Small intestine (tissue), 7 donors: ENCODE measurements around the gene B3GALT5. TPM values are rescaled to one million over a fixed set of nuclear protein-coding genes. Genes with fewer than 3 reads are reported as not detected.
A peak's percentile ranks its signal among the peaks of the same experiment; 100 is the strongest.

Experiments
- DNase-seq, 2 donors: peaks; one replicate each; pipeline versions ENCODE4 v3.0.0 to v3.0.0-alpha.2; 2013
- FAIRE-seq: peaks from 2 replicates; lab custom pipeline; 2012; peaks lifted over from hg19 to GRCh38; lab: Jason Lieb, UNC
- H3K27ac ChIP-seq, 3 donors: one replicate each; pipeline ENCODE4 v1.5.1; 2013; ENCODE audit warnings: low read length in 2 of 3, mild to moderate bottlenecking in 2 of 3, control low read depth in 1 of 3, inconsistent platforms in 1 of 3, low read depth in 1 of 3, moderate library complexity in 1 of 3
- H3K27me3 ChIP-seq, 3 donors: one replicate each; pipeline ENCODE4 v1.6.1; 2013; ENCODE audit warnings: low read length in 3 of 3, inconsistent platforms in 1 of 3; ENCODE audit not compliant: control insufficient read depth in 3 of 3, insufficient read depth in 3 of 3
- H3K36me3 ChIP-seq, 3 donors: one replicate each; pipeline ENCODE4 v1.6.1; 2013; ENCODE audit warnings: low read length in 3 of 3, inconsistent platforms in 1 of 3, low read depth in 1 of 3, mild to moderate bottlenecking in 1 of 3, moderate library complexity in 1 of 3; ENCODE audit not compliant: control insufficient read depth in 3 of 3, insufficient read depth in 2 of 3
- H3K4me1 ChIP-seq, 3 donors: one replicate each; pipeline ENCODE4 v1.6.1; 2013; ENCODE audit warnings: low read length in 2 of 3, inconsistent platforms in 1 of 3, low read depth in 1 of 3, mild to moderate bottlenecking in 1 of 3, moderate library complexity in 1 of 3; ENCODE audit not compliant: control insufficient read depth in 3 of 3, insufficient read depth in 2 of 3
- H3K4me3 ChIP-seq, 3 donors: one replicate each; pipeline ENCODE4 v1.5.1; 2013; ENCODE audit warnings: low read length in 3 of 3, control low read depth in 1 of 3, inconsistent platforms in 1 of 3, low read depth in 1 of 3, mild to moderate bottlenecking in 1 of 3, moderate library complexity in 1 of 3
- H3K9me3 ChIP-seq, 2 donors: one replicate each; pipeline ENCODE4 v1.6.1; 2013; ENCODE audit warnings: low read depth in 1 of 2, low read length in 1 of 2; ENCODE audit not compliant: control insufficient read depth in 2 of 2, insufficient read depth in 1 of 2
- WGBS, 3 donors: extraction: QIAGEN DNeasy Blood & Tissue Kit; methylation state at CpG; one replicate each; pipeline ENCODE4 v1.1.7; 2013; 5-methylcytosine and 5-hydroxymethylcytosine counted together
- polyA plus RNA-seq, 4 donors: library from polyadenylated mRNA; stranded (reverse) in 3 of 4; unstranded in 1 of 4; fragments of 200-250 nt in 3 of 4; fragments of 120-200 nt in 1 of 4; gene quantifications; one replicate each; pipeline versions ENCODE4 v1.2.1 to v1.2.3, GENCODE V29; 2013
- donor health status: healthy with polysubstance abuse.
- donor health status: control.
- donor health status: control.
- donor health status: Bipolar disorder and iron deficiency.
- donor health status: healthy.

The B3GALT5 gene
- polyA plus RNA-seq, 4 donors: 7.6 to 19.5 (median 14.9) TPM

DNA sequence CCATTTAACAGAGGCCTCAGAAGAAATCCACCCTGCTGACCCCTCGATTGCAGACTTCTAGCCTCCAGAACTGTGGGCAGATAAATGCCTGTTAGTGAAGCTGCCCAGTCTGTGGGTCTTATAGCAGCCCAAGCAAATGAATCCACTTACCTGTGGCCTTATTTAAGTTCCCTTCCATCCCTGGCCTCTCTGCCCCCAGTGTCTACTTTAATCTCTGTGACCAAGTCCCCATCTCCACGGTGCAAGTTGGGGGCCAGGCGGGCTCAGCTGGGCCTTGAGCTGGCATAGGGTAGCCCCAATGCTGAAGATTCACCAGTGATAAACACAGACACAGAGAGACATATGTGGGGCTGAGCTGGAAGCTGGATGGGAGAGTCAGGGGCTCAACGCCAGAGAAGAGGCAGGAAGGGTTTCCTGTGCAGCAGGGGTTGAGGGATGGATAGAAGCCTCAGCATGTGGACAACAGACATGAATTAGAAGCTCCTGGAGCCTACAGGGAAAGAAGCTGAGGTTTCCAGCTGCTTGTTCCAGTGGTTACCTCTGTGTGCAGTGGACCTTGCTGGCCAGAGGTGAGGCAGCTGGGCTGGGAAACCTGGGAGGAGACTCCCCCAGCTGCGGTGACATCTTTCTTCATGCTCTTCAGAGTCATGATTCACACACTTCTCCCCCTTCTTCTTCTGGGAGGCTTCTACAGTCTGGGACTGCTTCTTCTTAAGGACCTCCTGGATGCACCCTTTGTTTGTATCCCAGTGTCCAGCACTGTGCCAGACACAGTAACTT lies 13.4 kb upstream of the B3GALT5 start:
- peaks cover 0 to 5% of the 10 kb centered on the region in 2 donors for H3K9me3 ChIP-seq
- H3K4me1 ChIP-seq: no peaks in the 10 kb centered on the region
- 83 to 90% (median 86%) methylated on average over 5 of the region's 5 CpGs for WGBS, 3 donors
- FAIRE-seq: no peak
- no peaks in the 10 kb centered on the region for H3K36me3 ChIP-seq
- H3K4me3 ChIP-seq: no peak overlapping the region
- H3K27me3 ChIP-seq: no peaks in the 10 kb centered on the region
- H3K27ac ChIP-seq: no peak overlapping the region
- DNase-seq: no peak

DNA sequence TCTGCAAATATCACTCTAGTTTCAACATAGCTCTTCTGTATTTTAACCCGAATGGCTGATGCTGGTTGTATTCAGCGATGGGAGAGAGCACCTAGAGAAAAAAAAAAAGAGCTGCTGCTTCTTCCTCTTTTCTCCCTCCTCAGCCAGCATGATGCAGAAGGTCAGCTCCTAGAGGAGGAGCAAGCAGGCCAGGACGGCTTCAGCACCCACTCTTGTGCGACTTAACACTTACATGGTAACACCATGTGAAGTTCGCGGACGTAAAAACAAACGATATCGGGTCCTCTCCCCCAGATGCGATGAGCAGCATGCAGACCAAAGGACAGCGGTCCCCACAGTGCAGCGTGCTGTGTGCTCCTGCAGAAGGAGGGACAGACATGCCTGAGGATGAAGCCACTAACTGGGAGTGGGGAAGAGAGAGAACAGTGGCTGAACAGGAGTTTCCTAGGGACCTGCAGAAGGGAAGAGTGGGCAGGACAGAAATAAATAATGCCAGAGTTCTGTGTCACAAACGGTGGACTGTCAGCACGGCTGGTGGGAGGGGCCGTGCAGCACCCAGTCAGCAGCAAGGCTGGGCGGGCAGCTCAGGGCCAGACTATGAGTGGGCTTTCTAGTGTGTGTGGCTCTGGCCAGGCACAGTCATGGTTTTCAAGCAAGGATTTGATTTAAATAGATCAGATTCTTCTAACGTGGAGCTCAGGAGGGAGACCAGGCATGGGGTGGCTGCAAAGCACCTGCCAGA lies 11.4 kb upstream of the B3GALT5 start:
- no peaks in the 10 kb centered on the region for H3K36me3 ChIP-seq
- no peaks in the 10 kb centered on the region for H3K4me1 ChIP-seq
- H3K4me3 ChIP-seq: no peak overlapping the region
- WGBS, 3 donors: 65 to 79% (median 73%) methylated on average over 17 of the region's 17 CpGs
- no peaks in the 10 kb centered on the region for H3K27me3 ChIP-seq
- no peak for FAIRE-seq
- no peak overlapping the region for H3K27ac ChIP-seq
- no peak for DNase-seq
- no peaks in the 10 kb centered on the region for H3K9me3 ChIP-seq

DNA sequence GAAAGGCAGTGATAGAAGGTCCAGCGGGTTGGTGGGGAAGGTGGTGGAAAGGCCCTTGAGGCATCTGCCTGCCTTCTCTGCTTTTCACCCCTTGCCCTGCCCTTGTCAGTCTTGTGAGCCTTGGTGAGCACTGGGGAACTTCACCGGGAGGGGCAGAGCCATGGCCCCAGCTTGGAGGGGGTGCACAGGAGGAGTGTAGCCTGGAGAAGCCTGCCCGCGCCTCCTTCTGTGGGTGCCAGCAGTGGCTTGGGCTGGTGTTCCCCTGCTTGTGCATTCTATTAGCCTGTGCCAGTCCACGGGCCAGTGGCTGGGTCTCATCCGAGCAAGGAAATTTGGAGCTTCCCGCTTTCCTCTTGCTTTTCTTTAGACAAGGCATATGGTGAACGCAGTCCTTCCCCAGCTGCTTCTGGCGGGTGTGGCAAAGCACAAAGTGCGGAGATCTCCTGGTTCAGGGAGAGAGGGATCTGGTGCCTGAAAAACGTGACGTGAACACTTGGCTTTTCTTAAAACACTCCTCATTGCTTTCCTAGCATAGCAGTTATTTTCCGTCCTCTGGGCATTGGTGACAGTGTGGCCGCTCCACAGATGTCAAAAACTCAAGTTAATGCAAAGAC lies 10.6 kb upstream of the B3GALT5 start:
- Histone ChIP-seq H3K4me1 (no peaks in the 10 kb centered on the region), H3K27me3 (no peaks in the 10 kb centered on the region), H3K27ac (no peak overlapping the region), H3K9me3 (no peaks in the 10 kb centered on the region), H3K36me3 (no peaks in the 10 kb centered on the region), H3K4me3 (no peak overlapping the region)
- DNase-seq (peak in 1 of 2 donors; percentile 72), FAIRE-seq (no peak)
- 46 to 74% (median 53%) methylated on average over 14 of the region's 14 CpGs for WGBS, 3 donors

DNA sequence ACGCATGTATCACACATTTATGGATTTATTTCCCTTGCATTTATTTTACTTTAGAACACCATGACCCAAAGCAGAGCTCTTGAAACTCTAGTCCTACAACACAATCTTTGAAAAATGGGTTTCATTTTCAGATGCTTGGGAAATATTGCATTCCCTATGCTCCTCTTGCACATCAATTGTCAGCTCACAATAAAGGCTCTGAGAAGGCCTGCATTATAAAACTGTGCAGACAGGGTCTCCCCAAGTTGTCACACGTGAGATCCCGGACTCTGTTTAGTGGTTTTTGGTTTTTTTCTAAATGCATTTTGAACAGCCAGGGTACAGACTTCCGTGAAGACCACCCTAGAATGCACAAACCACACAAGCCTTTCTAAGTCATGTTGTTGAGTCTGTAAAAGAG lies 9.9 kb upstream of the B3GALT5 start:
- no peaks in the 10 kb centered on the region for H3K36me3 ChIP-seq
- FAIRE-seq: no peak
- H3K27me3 ChIP-seq: no peaks in the 10 kb centered on the region
- no peaks in the 10 kb centered on the region for H3K9me3 ChIP-seq
- H3K4me1 ChIP-seq: no peaks in the 10 kb centered on the region
- DNase-seq: no peak
- 76 to 86% (median 78%) methylated on average over 4 of the region's 4 CpGs for WGBS, 3 donors
- no peak overlapping the region for H3K27ac ChIP-seq
- no peak overlapping the region for H3K4me3 ChIP-seq

DNA sequence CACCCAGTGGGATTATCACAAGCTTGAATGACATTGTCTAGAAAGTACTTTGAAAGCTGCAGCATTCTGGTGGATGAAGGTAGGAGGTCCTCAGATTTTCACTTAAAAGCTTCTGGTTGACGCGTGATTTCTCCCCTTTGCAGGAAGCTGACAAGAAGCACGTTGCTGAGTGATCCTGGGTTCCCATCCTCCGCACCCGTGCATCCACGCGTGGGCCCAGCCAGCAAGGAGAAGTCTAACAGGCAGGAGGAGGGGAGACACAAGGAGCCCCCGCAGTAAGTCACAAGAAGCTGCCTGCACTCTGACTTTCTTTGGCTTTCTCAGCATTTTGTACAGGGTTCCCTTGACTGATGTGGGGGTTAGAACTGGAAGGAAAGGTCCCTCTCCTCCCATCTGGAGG lies 7.8 kb upstream of the B3GALT5 start:
- Histone ChIP-seq H3K9me3 (no peaks in the 10 kb centered on the region), H3K27me3 (no peaks in the 10 kb centered on the region), H3K27ac (no peak overlapping the region), H3K36me3 (no peaks in the 10 kb centered on the region), H3K4me1 (peaks cover 0 to under 1% (median 0%) of the 10 kb centered on the region in 3 donors), H3K4me3 (no peak overlapping the region)
- FAIRE-seq: no peak
- DNase-seq: no peak
- WGBS, 3 donors: 90 to 95% (median 94%) methylated on average over 8 of the region's 8 CpGs

DNA sequence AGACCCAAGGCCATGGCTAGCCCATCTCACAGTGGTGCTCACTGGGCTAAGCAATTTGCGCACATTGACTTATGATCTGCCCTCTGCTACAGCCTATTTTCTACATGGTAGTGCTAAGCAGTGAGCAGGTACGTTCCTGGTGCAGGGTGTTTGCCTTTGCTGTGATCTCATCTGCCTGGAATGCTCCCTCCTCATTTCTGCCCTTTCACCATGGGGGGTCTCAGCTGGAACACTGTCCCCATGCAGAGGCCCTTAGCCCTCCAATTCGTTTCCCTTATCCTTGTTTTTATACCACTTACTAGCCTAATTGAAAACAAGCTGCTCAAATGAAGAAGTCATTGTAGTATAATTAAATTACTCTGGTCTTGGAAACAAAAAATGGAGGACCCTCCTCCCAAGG lies 2.0 kb upstream of the B3GALT5 start:
- 66 to 74% (median 72%) methylated on average over 3 of the region's 3 CpGs for WGBS, 3 donors
- no peak overlapping the region for H3K27ac ChIP-seq
- DNase-seq: no peak

DNA sequence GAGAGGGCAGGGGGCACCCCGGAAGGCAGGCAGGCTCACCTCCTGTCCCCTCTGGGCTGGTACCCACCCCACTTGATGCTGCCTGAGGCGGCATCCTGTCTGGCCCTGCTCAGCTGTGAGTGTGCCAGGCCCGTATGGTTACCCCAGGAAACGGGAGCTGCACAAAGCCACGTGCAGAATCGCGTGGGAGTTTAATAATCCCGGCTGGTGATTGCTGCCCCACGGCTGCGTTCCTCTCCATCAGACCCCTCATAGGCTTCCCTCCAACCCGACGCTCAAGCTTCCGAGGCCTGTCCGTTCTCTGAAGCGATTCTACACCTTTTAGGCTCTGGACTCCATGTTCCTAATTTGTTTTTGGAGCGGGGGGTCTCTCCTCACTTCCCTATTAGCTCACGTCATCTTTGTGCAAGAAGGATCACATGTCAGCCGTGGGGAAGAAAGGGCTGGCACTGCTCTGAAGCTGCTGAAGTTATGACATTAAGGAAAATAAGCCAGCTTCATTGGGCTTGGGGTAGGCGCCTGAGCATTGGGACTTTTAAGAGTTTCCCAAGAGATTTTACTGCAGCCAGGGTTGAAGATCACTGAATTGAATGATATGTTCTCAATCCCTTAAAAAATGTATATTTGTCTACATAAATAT lies 1.1 kb upstream of the B3GALT5 start:
- peaks cover 0 to 13% (median 13%) of the 10 kb centered on the region in 3 donors for H3K27me3 ChIP-seq
- H3K4me3 ChIP-seq: no peak overlapping the region
- peaks cover 0 to 3% (median 0%) of the 10 kb centered on the region in 3 donors for H3K4me1 ChIP-seq
- no peaks in the 10 kb centered on the region for H3K36me3 ChIP-seq
- DNase-seq (no peak), FAIRE-seq (no peak)
- no peaks in the 10 kb centered on the region for H3K9me3 ChIP-seq
- no peak overlapping the region for H3K27ac ChIP-seq
- 55 to 83% (median 68%) methylated on average over 19 of the region's 19 CpGs for WGBS, 3 donors

More for the DNA sequence above, 2.0 kb upstream of the B3GALT5 start:
- Histone ChIP-seq H3K9me3 (no peaks in the 10 kb centered on the region), H3K27me3 (peaks cover 0 to 13% (median 13%) of the 10 kb centered on the region in 3 donors), H3K4me1 (peaks cover 0 to 3% (median 0%) of the 10 kb centered on the region in 3 donors), H3K4me3 (no peak overlapping the region), H3K36me3 (no peaks in the 10 kb centered on the region)
- no peak for FAIRE-seq
